ENCODE measurements around the gene NAPSA.
"Not testable (repeated sequence)": the region's sequence is repeated elsewhere in the genome, so short reads cannot be mapped to it uniquely, and the experiment has no call there.

NAPSA gene

GRCh38 chr19:50393589-50393988 is 28.1 kb upstream of the NAPSA start:
- CTCF ChIA-PET, result no interaction called here
- Mint-ChIP-seq H3K27me3 (no peaks in the 10 kb centered on the region), H3K9me3 (no peaks in the 10 kb centered on the region), H3K4me1 (no peaks in the 10 kb centered on the region), H3K36me3 (peaks cover 35% of the 10 kb centered on the region), H3K4me3 (no peak overlapping the region), H3K27ac (no peak overlapping the region)
- DNase-seq, result no peak

GRCh38 chr19:50392759-50393158 is 27.3 kb upstream of the NAPSA start:
- H3K36me3 Mint-ChIP-seq, result peaks cover 35% of the 10 kb centered on the region
- H3K27me3 Mint-ChIP-seq, result no peaks in the 10 kb centered on the region
- no peak overlapping the region for H3K27ac Mint-ChIP-seq
- no peaks in the 10 kb centered on the region for H3K9me3 Mint-ChIP-seq
- DNase-seq, result no peak
- CTCF ChIA-PET, result no interaction called here
- H3K4me1 Mint-ChIP-seq, result peaks cover 1% of the 10 kb centered on the region
- H3K4me3 Mint-ChIP-seq, result no peak overlapping the region

- H3K4me1 Mint-ChIP-seq, H3K27me3 Mint-ChIP-seq, H3K4me3 Mint-ChIP-seq, H3K27ac Mint-ChIP-seq, H3K9me3 Mint-ChIP-seq, DNase-seq, CTCF ChIA-PET: not testable (repeated sequence)
- peaks cover 36% of the 10 kb centered on the region for H3K36me3 Mint-ChIP-seq
Observed at GRCh38 chr19:50390952-50391351, 25.5 kb upstream of the NAPSA start.

- H3K4me3 Mint-ChIP-seq, H3K9me3 Mint-ChIP-seq, H3K4me1 Mint-ChIP-seq, H3K27ac Mint-ChIP-seq, H3K27me3 Mint-ChIP-seq, CTCF ChIA-PET, DNase-seq: not testable (repeated sequence)
- peaks cover 34% of the 10 kb centered on the region for H3K36me3 Mint-ChIP-seq
Observed at GRCh38 chr19:50390295-50390694, 24.9 kb upstream of the NAPSA start.

- no peak for DNase-seq
- no peak overlapping the region for H3K27ac Mint-ChIP-seq
Observed at GRCh38 chr19:50387868-50388245, 22.4 kb upstream of the NAPSA start.

GRCh38 chr19:50387176-50387867 is 21.9 kb upstream of the NAPSA start:
- CTCF ChIA-PET, result interaction anchor here (1.5 kb wide), 1 partner anchor 74 kb away, joined by 4 read pairs; no protein-coding TSS in a partner anchor
- peaks cover 31% of the 10 kb centered on the region for H3K36me3 Mint-ChIP-seq
- no peak overlapping the region for H3K27ac Mint-ChIP-seq
- DNase-seq, result no peak
- H3K4me3 Mint-ChIP-seq, result no peak overlapping the region
- H3K4me1 Mint-ChIP-seq, result peaks cover 31% of the 10 kb centered on the region
- no peaks in the 10 kb centered on the region for H3K27me3 Mint-ChIP-seq
- no peaks in the 10 kb centered on the region for H3K9me3 Mint-ChIP-seq

More at GRCh38 chr19:50387868-50388245, 22.4 kb upstream of the NAPSA start:
- no peak overlapping the region for H3K4me3 Mint-ChIP-seq
- no peaks in the 10 kb centered on the region for H3K9me3 Mint-ChIP-seq
- CTCF ChIA-PET, result interaction anchor here (0.6 kb wide), 1 partner anchor 1661 kb away, joined by 3 read pairs; no protein-coding TSS in a partner anchor
- H3K27me3 Mint-ChIP-seq, result no peaks in the 10 kb centered on the region
- peaks cover 36% of the 10 kb centered on the region for H3K36me3 Mint-ChIP-seq
- H3K4me1 Mint-ChIP-seq, result peaks cover 31% of the 10 kb centered on the region

GRCh38 chr19:50384685-50385535 is 19.5 kb upstream of the NAPSA start:
- CTCF ChIA-PET, result interaction anchor here (0.7 to 1.3 kb wide), 3 partner anchors 23 to 28 kb away, joined by 3 to 9 read pairs (median 4); no protein-coding TSS in a partner anchor
- Mint-ChIP-seq H3K4me3 (peak overlapping the region; percentile 96), H3K9me3 (no peaks in the 10 kb centered on the region), H3K27ac (peak overlapping the region; percentile 89), H3K4me1 (peaks cover 33% of the 10 kb centered on the region), H3K36me3 (peaks cover 31% of the 10 kb centered on the region), H3K27me3 (no peaks in the 10 kb centered on the region)
- no peak for DNase-seq

- no peaks in the 10 kb centered on the region for H3K27me3 Mint-ChIP-seq
- peaks cover 39% of the 10 kb centered on the region for H3K36me3 Mint-ChIP-seq
- H3K27ac Mint-ChIP-seq, result peak within 1 kb of the TSS; percentile 89
- peak; percentile 99 for DNase-seq
- H3K4me3 Mint-ChIP-seq, result peak within 1 kb of the TSS; percentile 96
- peaks cover 36% of the 10 kb centered on the region for H3K4me1 Mint-ChIP-seq
- CTCF ChIA-PET, result interaction anchor here (0.7 to 1.3 kb wide), 2 partner anchors 23 to 27 kb away, joined by 3 to 9 read pairs; no protein-coding TSS in a partner anchor
- no peaks in the 10 kb centered on the region for H3K9me3 Mint-ChIP-seq
Observed at GRCh38 chr19:50383852-50384684, 18.6 kb upstream of the NAPSA start, which contains the start of gene POLD1. Gene POLD1, plus strand, starts transcription at chr19:50384347. Its CDS starts 14,505 bp downstream, at chr19:50398852.

GRCh38 chr19:50383001-50383851 is 17.8 kb upstream of the NAPSA start:
- DNase-seq, result no peak
- Mint-ChIP-seq H3K36me3 (peaks cover 45% of the 10 kb centered on the region), H3K27ac (peak overlapping the region; percentile 89), H3K9me3 (no peaks in the 10 kb centered on the region), H3K27me3 (no peaks in the 10 kb centered on the region), H3K4me3 (peak overlapping the region; percentile 96), H3K4me1 (peaks cover 37% of the 10 kb centered on the region)
- CTCF ChIA-PET, result interaction anchor here (1.3 kb wide), 1 partner anchor 26 kb away, joined by 9 read pairs; no protein-coding TSS in a partner anchor

GRCh38 chr19:50381881-50382729 is 16.7 kb upstream of the NAPSA start:
- Mint-ChIP-seq H3K9me3 (no peaks in the 10 kb centered on the region), H3K36me3 (peaks cover 50% of the 10 kb centered on the region), H3K4me3 (no peak overlapping the region), H3K4me1 (peaks cover 40% of the 10 kb centered on the region), H3K27ac (no peak overlapping the region), H3K27me3 (no peaks in the 10 kb centered on the region)
- CTCF ChIA-PET, result no interaction called here
- no peak for DNase-seq

- peaks cover 46% of the 10 kb centered on the region for H3K4me1 Mint-ChIP-seq
- H3K9me3 Mint-ChIP-seq, result no peaks in the 10 kb centered on the region
- peaks cover 51% of the 10 kb centered on the region for H3K36me3 Mint-ChIP-seq
- CTCF ChIA-PET, result no interaction called here
- no peaks in the 10 kb centered on the region for H3K27me3 Mint-ChIP-seq
- H3K27ac Mint-ChIP-seq, result no peak overlapping the region
- H3K4me3 Mint-ChIP-seq, result no peak overlapping the region
- no peak for DNase-seq
Observed at GRCh38 chr19:50380751-50381151, 15.3 kb upstream of the NAPSA start.

GRCh38 chr19:50380137-50380536 is 14.7 kb upstream of the NAPSA start:
- Mint-ChIP-seq H3K27me3 (no peaks in the 10 kb centered on the region), H3K36me3 (peaks cover 50% of the 10 kb centered on the region), H3K4me3 (no peak overlapping the region), H3K9me3 (no peaks in the 10 kb centered on the region), H3K4me1 (peaks cover 45% of the 10 kb centered on the region), H3K27ac (peak overlapping the region; percentile 76)
- CTCF ChIA-PET, result no interaction called here
- no peak for DNase-seq

Measured in activated naive CD4-positive, alpha-beta T cell treated with anti-CD3 and anti-CD28 coated beads, Interleukin-2, amount 10 ng/mL, durations not matched to agents 7 days and 5 days (primary cell).